Left lung (tissue), 10 donors: ENCODE measurements around the gene RPS19. TPM values are rescaled to one million over a fixed set of nuclear protein-coding genes. Genes with fewer than 3 reads are reported as not detected.
A peak's percentile ranks its signal among the peaks of the same experiment; 100 is the strongest.

Experiments
- ATAC-seq: fragments of 200-7000 bp; cut with Tn5 transposase; one replicate; pipeline ENCODE4 v1.9.1; 2020; ENCODE audit warnings: moderate library complexity
- DNase-seq, 4 donors: peaks; one replicate each; pipeline ENCODE4 v3.0.0-alpha.2; 2013 to 2020
- H3K27ac ChIP-seq, 2 donors: fragments of 200-600 bp; sonication (generic) in 1 of 2; one replicate each; pipeline versions ENCODE4 v1.5.0 to v1.8.0; 2020 to 2021
- H3K27me3 ChIP-seq, 2 donors: fragments of 200-600 bp; sonication (generic) in 1 of 2; one replicate each; pipeline versions ENCODE4 v1.5.0 to v1.8.0; 2020 to 2021
- H3K36me3 ChIP-seq, 2 donors: fragments of 200-600 bp; sonication (generic) in 1 of 2; one replicate each; pipeline versions ENCODE4 v1.5.0 to v1.8.0; 2020 to 2021
- H3K4me1 ChIP-seq, 2 donors: fragments of 200-600 bp; one replicate each; pipeline ENCODE4 v1.8.0; 2021
- H3K4me3 ChIP-seq, 2 donors: fragments of 200-600 bp; sonication (generic) in 1 of 2; one replicate each; pipeline versions ENCODE4 v1.5.0 to v1.8.0; 2020 to 2021; ENCODE audit warnings: mild to moderate bottlenecking in 1 of 2
- H3K9me3 ChIP-seq, 2 donors: fragments of 200-600 bp; sonication (generic) in 1 of 2; one replicate each; pipeline versions ENCODE4 v1.5.0 to v1.8.0; 2020 to 2021
- intact Hi-C, 2 donors: fragments of 100-400 bp; cut with DNase I; formaldehyde crosslinking; loops; one replicate each; pipeline versions ENCODE4 v1.11.2 to v1.14.2; 2022
- polyA plus RNA-seq, 6 donors: library from polyadenylated mRNA; unstranded; fragments of 120-200 nt; gene quantifications; one replicate each; pipeline ENCODE4 v1.2.1, GENCODE V29; 2013; ENCODE audit not compliant: insufficient read length in 6 of 6
- total RNA-seq, 2 donors: library from RNA; stranded (reverse); fragmentation: NEBNext Ultra II Directional; extraction: Animal tissue kit (Norgen Biotek cat#: 25700); gene quantifications; one replicate each; pipeline ENCODE4 v1.2.1, GENCODE V29; 2021
- TF ChIP-seq, protein P1 (sequence below), 2 donors: fragments of 200-600 bp; sonication (generic) in 1 of 2; IDR thresholded peaks; one replicate each; pipeline versions ENCODE4 v1.5.0 to v1.8.0; 2021; ENCODE audit warnings: antibody characterized with exemption in 2 of 2
- donor health status: DM: no; HTN: yes; CAD: no.
- donor health status: DM: no; HTN: no; CAD: no.

The RPS19 gene
- total and polyA plus RNA-seq, 8 donors = 1,560 to 2,456 (median 1,910) TPM

DNA sequence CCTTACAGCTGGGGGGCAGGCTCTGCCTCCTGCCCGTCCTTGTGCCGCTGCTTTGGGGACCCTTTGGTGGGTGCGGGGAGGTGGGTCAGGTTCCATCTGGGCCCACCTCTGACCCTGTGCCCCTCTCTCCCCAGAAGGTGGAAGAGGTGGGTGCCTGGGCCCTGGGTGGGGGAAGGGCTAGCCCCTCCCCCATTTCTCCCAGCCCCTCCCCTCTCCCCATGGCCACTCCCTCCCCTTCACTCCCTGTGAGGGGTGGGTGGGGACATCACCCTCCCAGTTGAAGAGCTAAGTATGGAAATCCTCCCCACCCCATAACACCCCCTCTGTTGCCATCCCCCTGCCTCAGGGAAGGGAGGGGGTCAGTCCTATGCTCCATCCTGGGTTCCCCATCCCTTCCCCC is 37.1 kb downstream of the RPS19 start:
- Histone ChIP-seq H3K27me3 (no peaks in the 10 kb centered on the region), H3K4me3 (no peak overlapping the region), H3K9me3 (no peaks in the 10 kb centered on the region), H3K4me1 (no peaks in the 10 kb centered on the region), H3K36me3 (peaks cover 6 to 89% of the 10 kb centered on the region in 2 donors), H3K27ac (no peak overlapping the region)
- TF ChIP-seq, protein P1, sequence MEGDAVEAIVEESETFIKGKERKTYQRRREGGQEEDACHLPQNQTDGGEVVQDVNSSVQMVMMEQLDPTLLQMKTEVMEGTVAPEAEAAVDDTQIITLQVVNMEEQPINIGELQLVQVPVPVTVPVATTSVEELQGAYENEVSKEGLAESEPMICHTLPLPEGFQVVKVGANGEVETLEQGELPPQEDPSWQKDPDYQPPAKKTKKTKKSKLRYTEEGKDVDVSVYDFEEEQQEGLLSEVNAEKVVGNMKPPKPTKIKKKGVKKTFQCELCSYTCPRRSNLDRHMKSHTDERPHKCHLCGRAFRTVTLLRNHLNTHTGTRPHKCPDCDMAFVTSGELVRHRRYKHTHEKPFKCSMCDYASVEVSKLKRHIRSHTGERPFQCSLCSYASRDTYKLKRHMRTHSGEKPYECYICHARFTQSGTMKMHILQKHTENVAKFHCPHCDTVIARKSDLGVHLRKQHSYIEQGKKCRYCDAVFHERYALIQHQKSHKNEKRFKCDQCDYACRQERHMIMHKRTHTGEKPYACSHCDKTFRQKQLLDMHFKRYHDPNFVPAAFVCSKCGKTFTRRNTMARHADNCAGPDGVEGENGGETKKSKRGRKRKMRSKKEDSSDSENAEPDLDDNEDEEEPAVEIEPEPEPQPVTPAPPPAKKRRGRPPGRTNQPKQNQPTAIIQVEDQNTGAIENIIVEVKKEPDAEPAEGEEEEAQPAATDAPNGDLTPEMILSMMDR (IDR thresholded peaks at IDR 0.05) = no peak
- intact Hi-C loops = no loop called here
- no peak for ATAC-seq
- no peak for DNase-seq

DNA sequence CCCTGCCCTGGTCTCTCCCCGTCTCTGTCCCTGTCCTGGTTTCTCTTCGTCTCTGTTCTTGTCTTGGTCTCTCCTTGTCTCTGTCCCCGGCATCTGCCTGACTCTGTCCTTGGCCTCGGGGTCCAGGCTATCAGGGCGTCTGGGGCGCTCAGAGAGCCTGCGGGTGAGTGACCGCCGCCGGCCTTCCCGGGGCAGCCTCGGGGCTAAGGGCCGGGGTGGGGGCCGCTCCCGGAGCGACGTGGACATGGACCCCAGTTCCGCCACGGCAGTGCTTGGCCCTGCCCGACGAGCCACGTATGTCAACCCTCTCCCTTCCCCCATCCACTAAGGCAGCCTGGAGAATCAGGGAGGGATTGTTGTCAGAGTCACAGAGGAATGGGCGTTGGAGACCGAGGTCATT is 37.8 kb downstream of the RPS19 start:
- no peak overlapping the region for H3K4me3 ChIP-seq
- ATAC-seq = no peak
- peaks cover 6 to 89% of the 10 kb centered on the region in 2 donors for H3K36me3 ChIP-seq
- H3K27ac ChIP-seq = no peak overlapping the region
- H3K4me1 ChIP-seq = no peaks in the 10 kb centered on the region
- TF ChIP-seq, protein P1 (IDR thresholded peaks at IDR 0.05) = no peak
- peak in 1 of 4 donors; percentile 72 for DNase-seq
- H3K27me3 ChIP-seq = no peaks in the 10 kb centered on the region
- intact Hi-C loops = no loop called here
- H3K9me3 ChIP-seq = no peaks in the 10 kb centered on the region

DNA sequence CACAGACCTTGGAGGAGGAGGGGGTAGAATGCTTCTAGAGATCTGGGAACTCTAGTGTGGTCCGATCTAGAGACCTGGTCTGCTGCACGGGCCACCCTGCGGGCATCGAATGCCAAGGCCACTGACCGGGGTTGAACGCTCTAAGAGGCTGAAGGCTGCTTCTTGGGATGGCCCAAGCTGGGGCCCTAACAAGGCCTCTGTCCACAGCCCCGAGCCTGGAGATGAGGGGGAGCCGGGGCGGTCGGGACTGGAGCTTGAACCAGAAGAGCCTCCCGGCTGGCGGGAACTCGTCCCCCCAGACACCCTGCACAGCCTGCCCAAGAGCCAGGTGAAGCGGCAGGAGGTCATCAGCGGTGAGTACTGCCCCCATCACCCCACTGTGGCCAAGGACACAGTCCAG is 38.2 kb downstream of the RPS19 start:
- H3K27ac ChIP-seq = no peak overlapping the region
- intact Hi-C loops = no loop called here
- no peaks in the 10 kb centered on the region for H3K9me3 ChIP-seq
- peaks cover 6 to 90% of the 10 kb centered on the region in 2 donors for H3K36me3 ChIP-seq
- TF ChIP-seq, protein P1 (IDR thresholded peaks at IDR 0.05) = no peak
- no peaks in the 10 kb centered on the region for H3K27me3 ChIP-seq
- no peak overlapping the region for H3K4me3 ChIP-seq
- ATAC-seq = no peak
- peak in 1 of 4 donors; percentile 68 for DNase-seq
- no peaks in the 10 kb centered on the region for H3K4me1 ChIP-seq

DNA sequence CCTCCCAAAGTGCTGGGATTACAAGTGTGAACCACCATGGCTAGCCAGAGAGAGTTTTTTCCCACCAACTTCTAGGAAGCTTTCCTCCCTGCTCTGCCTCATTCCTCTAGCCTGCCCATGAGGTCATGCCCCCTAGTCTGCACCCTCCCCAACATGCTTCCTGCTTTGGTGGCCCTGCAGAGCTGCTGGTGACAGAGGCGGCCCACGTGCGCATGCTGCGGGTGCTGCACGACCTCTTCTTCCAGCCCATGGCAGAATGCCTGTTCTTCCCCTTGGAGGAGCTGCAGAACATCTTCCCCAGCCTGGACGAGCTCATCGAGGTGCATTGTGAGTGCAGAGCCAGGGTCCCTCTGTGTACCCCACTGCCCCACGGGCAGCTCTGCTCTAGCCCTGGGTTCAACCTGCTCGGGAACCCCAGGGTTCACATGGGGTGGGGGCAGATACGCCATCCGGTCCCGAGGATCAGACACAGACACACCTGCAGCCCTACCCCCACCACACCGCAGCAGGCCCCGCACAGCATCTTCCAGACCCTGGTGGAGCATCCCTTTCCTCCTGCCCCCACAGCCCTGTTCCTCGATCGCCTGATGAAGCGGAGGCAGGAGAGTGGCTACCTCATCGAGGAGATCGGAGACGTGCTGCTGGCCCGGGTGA is 41.8 kb downstream of the RPS19 start:
- Histone ChIP-seq H3K36me3 (peaks cover 6 to 99% of the 10 kb centered on the region in 2 donors), H3K27me3 (no peaks in the 10 kb centered on the region), H3K4me1 (no peaks in the 10 kb centered on the region), H3K27ac (no peak overlapping the region), H3K9me3 (no peaks in the 10 kb centered on the region), H3K4me3 (no peak overlapping the region)
- DNase-seq (peak in 1 of 4 donors; percentile 61), ATAC-seq (no peak)
- TF ChIP-seq, protein P1 (IDR thresholded peaks at IDR 0.05) = no peak
- intact Hi-C loops = no loop called here

DNA sequence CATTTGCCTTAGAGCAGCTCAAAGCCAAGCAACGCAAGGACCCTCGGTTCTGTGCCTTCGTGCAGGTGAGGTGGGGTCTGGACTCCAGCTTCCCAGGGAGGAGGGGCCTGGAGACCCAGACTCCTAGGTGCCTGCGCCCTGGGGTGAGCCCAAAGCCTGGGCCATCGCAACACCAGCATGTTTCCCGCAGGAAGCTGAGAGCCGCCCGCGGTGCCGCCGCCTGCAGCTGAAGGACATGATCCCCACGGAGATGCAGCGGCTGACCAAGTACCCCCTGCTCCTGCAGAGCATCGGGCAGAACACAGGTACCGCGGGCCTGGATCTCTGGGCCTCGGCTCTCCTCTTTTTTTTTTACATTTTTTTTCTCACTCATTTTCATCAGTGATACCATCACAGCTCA is 42.5 kb downstream of the RPS19 start:
- H3K4me1 ChIP-seq = no peaks in the 10 kb centered on the region
- TF ChIP-seq, protein P1 (IDR thresholded peaks at IDR 0.05) = no peak
- H3K9me3 ChIP-seq = no peaks in the 10 kb centered on the region
- ATAC-seq (no peak), DNase-seq (peak in 1 of 4 donors; percentile 65)
- H3K27ac ChIP-seq = no peak overlapping the region
- H3K36me3 ChIP-seq = peaks cover 6 to 100% of the 10 kb centered on the region in 2 donors
- intact Hi-C loops = no loop called here
- H3K4me3 ChIP-seq = no peak overlapping the region
- no peaks in the 10 kb centered on the region for H3K27me3 ChIP-seq
